Esophagus muscularis mucosa (tissue), 4 donors: ENCODE measurements around the gene SLC24A4.

Experiments
- EP300 ChIP-seq: sonication (generic); formaldehyde crosslinking; IDR thresholded peaks from one replicate; pipeline ENCODE4 v1.6.1; 2017; ENCODE audit warnings: antibody characterized with exemption
- POLR2AphosphoS5 ChIP-seq, 2 donors: sonication (generic); formaldehyde crosslinking; IDR thresholded peaks; one replicate each; pipeline ENCODE4 v1.6.1; 2017; ENCODE audit warnings: antibody characterized with exemption in 2 of 2
- TF ChIP-seq, protein P1 (sequence below), 3 experiments: fragments of 200-600 bp in 2 of 3; fragments of 450-650 bp in 1 of 3; sonication (generic) in 2 of 3; IDR thresholded peaks; one replicate each; pipeline ENCODE4 v1.5.1; 2017 to 2019; ENCODE audit warnings: antibody characterized with exemption in 3 of 3, mild to moderate bottlenecking in 2 of 3, moderate library complexity in 1 of 3

DNA sequence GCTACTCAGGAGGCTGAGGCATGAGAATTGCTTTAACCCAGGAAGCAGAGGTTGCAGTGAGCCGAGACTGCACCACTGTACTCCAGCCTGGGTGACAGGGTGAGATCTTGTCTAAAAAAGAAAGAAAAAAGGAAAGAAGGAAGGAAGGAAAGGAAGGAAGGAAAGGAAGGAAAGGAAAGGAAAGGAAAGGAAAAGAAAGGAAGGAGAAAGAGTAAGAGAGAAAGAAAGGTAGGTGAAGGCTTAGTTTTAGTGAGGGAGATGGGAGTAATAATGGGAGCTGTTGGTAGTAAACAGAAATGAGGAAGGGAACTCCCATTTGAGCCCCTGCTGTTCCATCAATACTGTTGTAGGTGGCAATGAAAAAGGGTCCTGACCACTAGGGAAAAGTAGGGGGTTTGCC lies 28.8 kb downstream of the SLC24A4 start:
- TF ChIP-seq EP300: no peak
- TF ChIP-seq, protein P1, sequence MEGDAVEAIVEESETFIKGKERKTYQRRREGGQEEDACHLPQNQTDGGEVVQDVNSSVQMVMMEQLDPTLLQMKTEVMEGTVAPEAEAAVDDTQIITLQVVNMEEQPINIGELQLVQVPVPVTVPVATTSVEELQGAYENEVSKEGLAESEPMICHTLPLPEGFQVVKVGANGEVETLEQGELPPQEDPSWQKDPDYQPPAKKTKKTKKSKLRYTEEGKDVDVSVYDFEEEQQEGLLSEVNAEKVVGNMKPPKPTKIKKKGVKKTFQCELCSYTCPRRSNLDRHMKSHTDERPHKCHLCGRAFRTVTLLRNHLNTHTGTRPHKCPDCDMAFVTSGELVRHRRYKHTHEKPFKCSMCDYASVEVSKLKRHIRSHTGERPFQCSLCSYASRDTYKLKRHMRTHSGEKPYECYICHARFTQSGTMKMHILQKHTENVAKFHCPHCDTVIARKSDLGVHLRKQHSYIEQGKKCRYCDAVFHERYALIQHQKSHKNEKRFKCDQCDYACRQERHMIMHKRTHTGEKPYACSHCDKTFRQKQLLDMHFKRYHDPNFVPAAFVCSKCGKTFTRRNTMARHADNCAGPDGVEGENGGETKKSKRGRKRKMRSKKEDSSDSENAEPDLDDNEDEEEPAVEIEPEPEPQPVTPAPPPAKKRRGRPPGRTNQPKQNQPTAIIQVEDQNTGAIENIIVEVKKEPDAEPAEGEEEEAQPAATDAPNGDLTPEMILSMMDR (IDR thresholded peaks at IDR 0.05): no peak
- TF ChIP-seq POLR2AphosphoS5 (IDR thresholded peaks at IDR 0.05): no peak
